PFSK-1 (cell line): ENCODE data around the gene FAM83C.

Experiments
- POLR2AphosphoS5 ChIP-seq: IDR thresholded peaks from 2 replicates; pipeline ENCODE4 v1.6.1; 2012; ENCODE audit warnings: low read depth, mild to moderate bottlenecking, control low read depth, low read length, moderate library complexity
- REST ChIP-seq, 2 experiments: IDR thresholded peaks; 2 replicates each; pipeline versions ENCODE4 v1.6.1 to v1.8.0; 2011 to 2012; ENCODE audit warnings: low read depth in 2 of 2, low read length in 2 of 2, control low read depth in 1 of 2, inconsistent platforms in 1 of 2, mild to moderate bottlenecking in 1 of 2, moderate library complexity in 1 of 2; ENCODE audit not compliant: insufficient read depth in 1 of 2
- TAF1 ChIP-seq: IDR thresholded peaks from 2 replicates; pipeline ENCODE4 v1.6.1; 2012; ENCODE audit warnings: low read length, control low read depth, borderline replicate concordance; ENCODE audit not compliant: insufficient read depth

- no peak for TF ChIP-seq REST (IDR thresholded peaks at IDR 0.05; ENCODE audit: insufficient read depth in 1 of 2, low read depth in 2 of 2, low read length in 2 of 2)
- no peak for TF ChIP-seq TAF1
- TF ChIP-seq POLR2AphosphoS5: no peak
Measured at GRCh38 chr20:35243986-35244385, 48.2 kb downstream of the FAM83C start.
